GM12875 (cell line): ENCODE results near the gene FAM107B.

Experiments
- H3K4me3 ChIP-seq: one replicate; pipeline ENCODE4 v1.5.1; 2011; ENCODE audit warnings: low read depth, low read length, control low read depth
- TF ChIP-seq, protein P1 (sequence below): IDR thresholded peaks from 2 replicates; pipeline ENCODE4 v1.5.1; 2011; ENCODE audit warnings: low read depth, mild to moderate bottlenecking, control low read depth, inconsistent platforms, low read length, moderate library complexity, borderline replicate concordance; ENCODE audit not compliant: insufficient read depth

Gene FAM107B

DNA sequence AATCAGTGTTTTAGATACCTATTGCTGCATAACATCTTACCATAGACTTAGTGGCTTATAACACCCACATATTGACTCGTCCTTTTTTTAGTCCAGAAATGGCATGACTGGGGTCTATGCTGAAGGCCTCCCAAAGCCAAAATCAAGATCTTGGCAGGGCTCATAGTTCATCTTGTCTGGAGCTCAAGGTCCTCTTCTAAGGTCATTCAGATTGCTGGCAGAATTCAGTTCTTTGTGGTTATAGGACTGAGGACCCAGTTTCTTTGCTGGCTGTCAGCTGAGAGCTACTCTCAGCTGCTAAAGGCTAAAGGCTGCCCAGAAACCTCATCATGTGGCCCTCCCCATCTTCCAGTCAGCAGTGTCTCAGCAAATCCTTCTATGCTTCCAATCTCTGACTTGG is 165.5 kb downstream of the FAM107B start:
- no peak overlapping the region for H3K4me3 ChIP-seq
- TF ChIP-seq, protein P1, sequence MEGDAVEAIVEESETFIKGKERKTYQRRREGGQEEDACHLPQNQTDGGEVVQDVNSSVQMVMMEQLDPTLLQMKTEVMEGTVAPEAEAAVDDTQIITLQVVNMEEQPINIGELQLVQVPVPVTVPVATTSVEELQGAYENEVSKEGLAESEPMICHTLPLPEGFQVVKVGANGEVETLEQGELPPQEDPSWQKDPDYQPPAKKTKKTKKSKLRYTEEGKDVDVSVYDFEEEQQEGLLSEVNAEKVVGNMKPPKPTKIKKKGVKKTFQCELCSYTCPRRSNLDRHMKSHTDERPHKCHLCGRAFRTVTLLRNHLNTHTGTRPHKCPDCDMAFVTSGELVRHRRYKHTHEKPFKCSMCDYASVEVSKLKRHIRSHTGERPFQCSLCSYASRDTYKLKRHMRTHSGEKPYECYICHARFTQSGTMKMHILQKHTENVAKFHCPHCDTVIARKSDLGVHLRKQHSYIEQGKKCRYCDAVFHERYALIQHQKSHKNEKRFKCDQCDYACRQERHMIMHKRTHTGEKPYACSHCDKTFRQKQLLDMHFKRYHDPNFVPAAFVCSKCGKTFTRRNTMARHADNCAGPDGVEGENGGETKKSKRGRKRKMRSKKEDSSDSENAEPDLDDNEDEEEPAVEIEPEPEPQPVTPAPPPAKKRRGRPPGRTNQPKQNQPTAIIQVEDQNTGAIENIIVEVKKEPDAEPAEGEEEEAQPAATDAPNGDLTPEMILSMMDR = no peak

DNA sequence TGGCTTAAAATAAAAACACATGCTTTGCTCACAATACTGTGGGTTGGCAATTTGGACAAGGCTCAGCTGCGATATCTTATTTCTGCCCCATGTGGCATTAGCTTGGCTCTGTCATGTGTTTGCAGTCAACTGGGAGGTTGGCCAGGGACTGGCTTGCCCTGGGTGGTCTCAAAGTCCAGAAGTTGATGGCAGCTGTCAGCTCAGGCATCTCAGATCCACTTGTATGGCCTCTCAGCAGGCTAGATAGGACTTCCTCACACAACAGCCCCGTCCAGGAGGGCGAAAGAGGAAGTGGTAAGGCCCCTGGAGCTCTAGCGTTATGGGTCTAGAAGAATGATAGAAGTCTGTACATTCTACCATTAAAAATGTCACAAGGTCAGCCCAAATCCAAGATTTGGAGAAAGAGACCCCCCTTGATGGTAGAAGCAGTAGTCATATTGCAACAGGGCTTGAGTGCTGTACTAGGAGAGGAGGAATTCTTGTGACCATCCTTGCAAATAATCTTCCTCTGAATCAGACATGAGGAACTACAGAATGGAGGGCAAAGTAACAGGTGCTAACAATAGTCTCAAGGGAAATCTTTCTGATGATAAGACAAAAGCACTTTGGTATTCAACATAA is 166.2 kb downstream of the FAM107B start:
- TF ChIP-seq, protein P1 = no peak
- no peak overlapping the region for H3K4me3 ChIP-seq

DNA sequence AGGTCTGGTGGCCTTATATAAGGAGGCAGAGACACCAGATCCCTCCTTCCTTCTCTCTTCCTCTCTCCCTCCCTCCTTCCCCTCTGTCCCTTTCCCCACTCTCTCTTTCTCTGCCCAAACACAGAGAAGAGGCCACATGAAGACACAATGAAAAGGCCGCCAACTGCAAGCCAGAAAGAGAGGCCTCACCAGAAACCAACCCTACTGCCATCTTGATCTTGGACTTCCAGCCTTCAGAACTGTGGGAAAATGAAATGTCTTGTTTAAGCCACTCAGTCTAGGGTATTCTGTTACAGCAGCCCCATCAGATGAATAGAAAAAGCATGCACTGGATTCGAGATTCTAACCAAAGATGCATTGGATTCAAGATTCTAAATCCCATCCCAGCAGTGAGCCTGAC is 168.1 kb downstream of the FAM107B start:
- TF ChIP-seq, protein P1 = no peak
- H3K4me3 ChIP-seq = no peak overlapping the region

DNA sequence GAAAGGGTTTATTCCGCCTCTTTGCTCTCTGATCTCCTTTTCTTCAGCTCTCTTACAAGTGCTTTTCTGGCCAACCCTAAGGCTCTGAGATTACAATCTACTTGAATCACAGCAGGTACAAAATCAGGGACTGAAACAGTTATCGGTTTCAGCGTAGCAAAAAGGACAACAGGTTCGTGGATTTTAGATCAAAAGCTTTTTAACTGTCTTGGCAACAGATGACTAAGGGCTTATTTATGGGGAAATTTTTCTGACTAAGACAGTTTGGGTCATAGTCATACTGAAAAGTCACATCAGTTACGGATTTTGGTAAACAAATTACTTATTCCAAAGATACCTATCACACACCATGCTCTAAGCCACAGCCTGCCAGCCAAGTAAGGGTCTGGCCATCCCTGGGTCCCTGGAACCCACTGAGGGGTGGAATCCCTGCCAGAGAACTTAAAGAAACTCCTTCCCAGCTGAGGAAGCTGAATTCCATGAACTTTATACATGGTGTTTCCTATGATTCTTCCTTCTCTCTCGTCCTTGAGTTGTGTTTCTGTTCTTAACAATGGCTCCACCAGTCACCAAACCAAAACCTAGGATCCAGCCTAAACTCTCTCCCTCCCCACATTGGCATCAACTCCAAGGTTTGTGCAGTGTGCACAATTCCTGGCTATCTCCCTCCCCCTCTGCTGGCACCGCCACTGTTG is 169.3 kb downstream of the FAM107B start:
- no peak overlapping the region for H3K4me3 ChIP-seq
- TF ChIP-seq, protein P1 = no peak

DNA sequence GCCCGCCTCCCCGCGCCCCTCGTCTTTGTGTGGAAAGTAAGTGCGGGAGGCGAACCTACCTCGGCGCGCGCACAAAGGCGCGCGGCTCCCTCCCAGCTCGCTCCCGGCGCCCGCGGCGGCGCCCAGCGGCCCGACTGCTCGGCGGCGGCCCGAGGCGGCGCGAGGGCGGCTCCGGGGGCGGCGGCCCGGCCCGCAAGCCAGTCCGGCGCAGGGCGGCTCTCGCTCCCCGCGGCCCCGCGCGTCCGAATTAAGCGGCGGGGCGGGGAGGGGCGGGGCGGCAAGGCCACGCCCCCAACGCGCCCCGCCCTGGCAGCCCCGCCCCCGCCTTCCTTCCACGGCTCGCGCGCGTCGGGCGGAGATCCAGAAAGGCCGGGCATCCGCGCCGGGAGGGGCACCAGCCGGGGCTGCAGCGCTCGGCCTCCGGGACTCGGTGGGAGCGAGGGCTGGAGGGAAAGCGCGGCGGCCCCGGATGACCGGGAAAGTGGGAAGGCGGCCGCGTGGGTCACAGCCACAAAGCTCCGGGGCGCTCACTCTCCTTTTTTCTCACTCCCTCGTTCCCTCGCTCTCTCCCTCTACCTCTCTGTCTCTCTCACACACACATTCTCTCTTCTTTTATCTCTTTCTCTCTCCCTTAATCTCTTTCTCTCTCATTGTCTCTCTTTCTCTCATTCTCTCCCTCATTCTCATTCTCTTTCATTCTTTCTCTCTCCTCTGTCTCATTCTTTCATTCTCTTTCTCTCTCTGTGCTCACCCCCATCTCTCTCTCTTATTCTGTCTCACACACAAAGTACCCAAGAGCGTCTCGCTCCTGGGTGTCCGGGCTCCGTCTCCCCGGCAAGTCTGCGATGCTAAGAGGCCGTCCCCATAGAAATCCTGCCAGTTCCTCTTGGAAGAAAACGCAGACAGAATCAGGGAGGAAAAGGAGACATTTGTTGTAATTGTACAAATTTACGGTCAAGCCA is 170.2 kb downstream of the FAM107B start:
- TF ChIP-seq, protein P1 = no peak
- H3K4me3 ChIP-seq = peak overlapping the region; percentile 57

DNA sequence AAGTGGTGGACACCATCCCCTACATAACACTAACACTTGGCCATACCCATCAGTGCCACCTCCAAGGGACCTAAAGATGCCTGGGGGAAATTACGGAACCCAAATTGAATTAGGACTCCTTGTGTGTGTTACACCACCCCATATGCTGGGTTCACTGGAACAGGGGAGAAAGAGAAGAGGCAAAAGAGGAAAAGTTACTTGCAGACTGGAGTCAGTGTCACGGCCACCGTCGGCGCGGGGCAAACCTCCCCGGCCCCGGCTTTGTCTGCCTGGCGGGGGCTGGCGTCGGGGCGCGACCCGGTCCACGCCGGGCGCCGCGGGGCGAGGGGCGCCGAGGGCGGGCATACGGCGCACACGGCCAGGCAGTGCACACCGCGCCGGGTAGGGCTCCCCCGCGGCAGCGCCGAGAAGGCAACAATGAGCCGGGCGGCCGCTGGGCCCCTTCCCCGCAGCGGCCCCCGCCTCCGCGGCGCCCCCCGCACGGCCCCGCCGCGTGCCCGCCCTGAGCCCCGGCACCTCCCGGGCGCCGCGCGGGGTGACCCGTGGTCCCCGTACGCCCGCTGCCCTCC is 171.1 kb downstream of the FAM107B start:
- H3K4me3 ChIP-seq = peak overlapping the region; percentile 48
- TF ChIP-seq, protein P1 = no peak
